Measurements from ENCODE around the gene SSR1.

GRCh38 chr6:7334685-7335084 is 21.7 kb upstream of the SSR1 start:
- TF ChIP-seq CTCF (conservative IDR thresholded peaks at IDR 0.05 in 1 of 2, IDR thresholded peaks at IDR 0.05 in 1 of 2; ENCODE audit: extremely low read depth in 1 of 2, insufficient read depth in 1 of 2, low read depth in 1 of 2, low read length in 2 of 2) (no peak), EZH2 (IDR thresholded peaks at IDR 0.05; ENCODE audit: borderline replicate concordance, low read length) (no peak)

Data from mammary epithelial cell (primary cell).